HG02642 (cell line): ENCODE results near the gene RTL9.
A peak's percentile ranks its signal among the peaks of the same experiment; 100 is the strongest.

Source experiments
- ATAC-seq: cut with Tn5 transposase; IDR thresholded peaks from one replicate; pipeline ENCODE4 v1.9.1; 2021; ENCODE audit warnings: mild to moderate bottlenecking; ENCODE audit not compliant: unreplicated experiment, poor library complexity

RTL9 gene

DNA sequence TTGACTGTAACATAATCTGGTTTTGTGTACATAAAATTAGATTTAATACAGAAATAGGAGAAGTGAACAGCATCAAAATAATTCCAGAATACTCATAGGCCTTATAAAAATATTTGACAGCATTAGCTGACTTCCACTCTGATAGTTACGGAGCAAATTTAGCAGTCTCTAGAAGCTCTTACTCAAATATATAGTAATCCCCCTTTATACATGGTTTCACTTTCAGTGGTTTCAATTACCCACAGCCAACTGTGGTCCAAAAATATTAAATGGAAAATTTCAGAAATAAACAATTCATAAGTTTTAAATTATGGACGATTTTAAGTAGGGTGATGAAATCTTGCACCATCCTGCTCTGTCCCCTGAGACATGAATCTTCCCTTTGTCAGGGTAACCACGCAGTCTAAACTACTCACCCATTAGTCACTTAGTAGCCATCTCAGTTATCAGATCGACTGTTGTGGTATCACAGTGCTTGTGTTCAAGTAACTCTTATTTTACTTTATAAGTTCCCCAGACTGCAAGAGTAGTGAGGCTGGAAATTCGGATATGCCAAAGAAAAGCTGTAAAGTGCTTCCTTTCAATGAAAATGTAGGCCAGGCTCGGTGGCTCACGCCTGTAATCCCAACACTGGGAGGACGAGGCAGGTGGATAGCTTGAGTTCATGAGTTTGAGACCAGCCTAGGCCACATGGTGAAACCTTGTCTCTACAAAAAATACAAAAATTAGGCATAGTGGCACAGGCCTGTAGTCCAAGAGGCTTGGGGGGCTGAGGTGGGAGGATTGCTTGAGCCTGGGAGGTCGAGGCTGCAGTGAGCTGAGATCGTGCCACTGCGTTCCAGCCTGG is 17.2 kb upstream of the RTL9 start:
- peak; percentile 80 for ATAC-seq

- ATAC-seq, result no peak
These were observed 12.0 kb upstream of the RTL9 start for GRCh38 chrX:110346681-110347080.

GRCh38 chrX:110359273-110359672 is 625 bp downstream of the RTL9 start:
- ATAC-seq, result no peak

DNA sequence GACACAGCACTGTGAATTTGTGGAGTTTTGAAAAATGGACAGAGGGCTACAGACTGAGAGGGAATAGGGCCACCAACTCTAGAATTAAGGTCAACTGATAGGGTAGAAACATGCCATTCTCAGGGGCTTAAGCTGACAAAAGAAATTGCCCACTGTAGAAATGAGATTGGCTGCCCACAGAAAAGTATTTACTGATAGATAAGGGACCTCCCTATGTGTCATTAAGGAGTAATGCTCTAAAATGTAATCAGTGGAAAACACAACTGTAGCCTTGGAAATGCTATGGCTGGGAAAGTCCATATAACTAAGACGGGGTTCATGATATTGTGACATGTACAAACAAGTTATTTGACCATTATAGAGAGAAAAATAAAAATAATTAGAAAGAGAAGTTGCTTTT is 4.6 kb downstream of the RTL9 start:
- ATAC-seq, result no peak

GRCh38 chrX:110373310-110373709 is 14.7 kb downstream of the RTL9 start:
- no peak for ATAC-seq

DNA sequence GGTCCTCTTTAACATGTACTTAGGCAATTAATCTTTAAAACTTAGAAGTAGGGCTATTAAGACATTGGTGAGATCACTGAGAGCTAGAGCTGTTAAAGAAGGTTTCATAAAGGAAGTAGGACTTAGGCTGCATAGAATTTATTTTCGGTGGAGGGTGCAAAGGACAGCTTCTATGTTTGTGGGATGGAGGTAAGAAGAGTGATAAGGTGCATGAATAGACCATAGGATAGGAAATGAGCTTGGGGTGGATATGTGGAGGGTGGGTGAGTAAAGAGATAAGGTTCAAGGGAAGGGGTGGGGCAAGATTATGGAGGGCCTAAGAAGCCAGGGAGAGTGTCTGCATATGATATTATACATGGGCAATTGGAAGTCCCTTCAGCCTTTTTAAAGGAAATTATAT is 15.9 kb downstream of the RTL9 start:
- no peak for ATAC-seq

GRCh38 chrX:110381216-110381615 is 22.6 kb downstream of the RTL9 start:
- no peak for ATAC-seq

DNA sequence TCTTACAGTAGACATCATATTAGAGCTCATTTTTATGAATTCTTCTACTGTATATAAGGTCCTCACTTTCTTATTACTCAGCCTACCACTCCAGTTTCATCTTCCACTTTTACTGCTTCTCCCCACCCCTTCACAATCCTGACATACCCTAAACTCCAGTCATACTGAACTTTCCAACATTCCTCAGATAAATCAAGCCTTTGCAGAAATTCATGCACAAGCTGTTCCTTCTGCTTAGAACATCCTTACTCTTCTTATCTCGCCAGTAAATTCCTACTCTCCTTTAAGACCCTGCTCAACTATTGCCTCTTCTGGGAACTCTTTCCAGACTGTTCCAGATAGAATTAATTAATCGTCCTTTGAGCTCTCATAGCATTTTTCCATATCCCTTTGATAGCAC is 24.8 kb downstream of the RTL9 start:
- ATAC-seq, result no peak

- no peak for ATAC-seq
These were observed 25.8 kb downstream of the RTL9 start for GRCh38 chrX:110384490-110384889.

- ATAC-seq, result no peak
These were observed 30.9 kb downstream of the RTL9 start for GRCh38 chrX:110389570-110389969.

GRCh38 chrX:110391086-110391485 is 32.4 kb downstream of the RTL9 start:
- no peak for ATAC-seq

- ATAC-seq, result no peak
These were observed 36.0 kb downstream of the RTL9 start for GRCh38 chrX:110394651-110395050.

GRCh38 chrX:110395877-110396276 is 37.2 kb downstream of the RTL9 start:
- no peak for ATAC-seq

DNA sequence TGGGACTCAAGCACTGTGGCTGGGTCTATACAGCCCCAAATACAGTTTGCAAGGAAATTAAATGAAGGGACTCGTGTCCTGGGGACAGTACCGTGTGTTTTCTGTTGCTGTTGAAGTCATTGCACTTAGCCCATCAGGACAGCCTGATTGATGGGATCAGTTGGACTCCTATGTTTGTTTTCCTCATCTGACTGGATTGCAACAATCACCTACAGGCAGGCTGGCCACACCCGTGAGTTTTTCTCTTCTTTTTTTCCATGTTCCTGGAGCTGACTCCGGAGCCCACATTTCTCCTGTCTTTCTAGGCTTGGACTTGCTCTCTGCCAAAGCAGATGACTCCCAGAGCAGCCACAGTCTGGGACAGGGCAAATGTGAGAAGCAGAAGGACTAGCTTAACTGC is 38.1 kb downstream of the RTL9 start:
- no peak for ATAC-seq

DNA sequence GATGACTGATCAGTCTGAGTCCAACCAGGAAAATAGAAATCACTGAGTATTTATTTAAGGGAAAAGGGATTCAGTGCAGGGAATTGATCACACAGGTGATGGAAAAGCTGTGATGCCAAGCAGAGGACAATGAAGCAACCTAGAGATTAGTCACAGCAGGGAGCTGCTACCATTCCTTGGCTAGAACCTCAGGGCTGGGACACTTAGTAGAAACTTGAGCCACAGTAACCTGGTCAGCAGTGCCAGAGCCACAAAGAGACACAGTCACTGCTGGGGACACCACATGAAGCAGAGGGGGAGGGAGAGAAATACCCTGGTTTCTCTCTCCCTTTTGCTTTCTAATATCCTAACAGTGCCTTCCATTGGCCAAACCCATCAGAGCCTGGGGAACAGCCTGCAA is 38.7 kb downstream of the RTL9 start:
- no peak for ATAC-seq

- no peak for ATAC-seq
These were observed 39.3 kb downstream of the RTL9 start for GRCh38 chrX:110397904-110398303.

- no peak for ATAC-seq
These were observed 40.8 kb downstream of the RTL9 start for GRCh38 chrX:110399497-110399896.

GRCh38 chrX:110399966-110400365 is 41.3 kb downstream of the RTL9 start:
- no peak for ATAC-seq

GRCh38 chrX:110401135-110401534 is 42.5 kb downstream of the RTL9 start:
- no peak for ATAC-seq

DNA sequence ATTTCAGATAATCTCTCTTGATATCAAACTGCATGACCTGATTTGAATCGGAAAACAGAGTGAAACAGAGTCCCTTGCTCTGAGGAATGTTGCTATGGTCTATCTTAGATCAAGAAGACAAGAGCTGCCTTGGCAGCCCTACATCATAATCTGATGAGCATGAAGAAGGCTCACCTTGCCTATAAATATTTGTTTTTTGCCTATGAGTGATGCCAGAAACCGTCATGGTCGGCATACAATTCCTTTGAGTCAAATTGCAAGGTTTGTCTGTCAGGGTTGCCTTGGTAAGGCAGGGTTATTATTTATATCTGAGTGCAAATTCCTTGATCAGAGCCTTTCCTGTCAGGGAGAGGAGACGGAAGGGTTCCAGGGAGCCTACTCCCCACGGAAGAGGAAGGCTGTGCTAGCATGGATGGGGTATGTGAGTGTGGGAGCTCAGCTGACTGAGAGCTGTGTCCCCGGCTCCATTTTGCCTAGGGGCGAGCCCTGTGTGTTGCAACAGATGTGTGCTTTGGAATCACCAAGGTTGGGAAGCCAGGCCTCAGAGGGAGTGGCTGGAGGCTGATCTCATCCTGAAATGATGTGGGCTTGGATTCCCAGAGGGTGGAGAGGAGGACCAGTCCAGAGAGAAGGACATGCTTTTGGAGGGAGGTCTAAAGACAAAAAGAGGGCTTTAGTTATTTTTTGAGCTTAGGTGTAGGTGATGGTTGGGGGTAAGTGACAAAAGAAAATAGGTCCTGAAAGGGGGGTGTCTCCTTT is 43.6 kb downstream of the RTL9 start:
- no peak for ATAC-seq

DNA sequence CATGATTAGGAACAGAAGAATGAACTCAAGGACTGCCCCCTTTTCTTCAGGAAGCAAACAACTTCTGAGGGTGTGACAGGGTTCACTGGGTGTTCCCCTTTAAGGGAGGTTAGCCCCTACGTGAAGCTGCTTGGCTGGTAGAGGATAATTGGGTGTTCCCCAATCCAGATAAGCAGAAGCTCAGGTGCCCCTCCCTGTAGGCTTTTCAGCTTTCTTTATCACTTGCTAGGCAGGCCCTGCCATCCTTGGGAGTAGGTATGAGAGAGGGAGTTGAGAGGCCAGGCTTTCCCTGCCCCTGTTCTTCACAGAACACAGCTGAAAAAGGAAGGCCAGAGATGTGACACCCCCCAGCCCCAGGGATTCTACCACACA is 44.2 kb downstream of the RTL9 start:
- ATAC-seq, result no peak
